ENCODE results near the gene SEMA4D. TPM values are rescaled to one million over a fixed set of nuclear protein-coding genes. Genes with fewer than 3 reads are reported as not detected.
A peak's percentile ranks its signal among the peaks of the same experiment; 100 is the strongest.

The SEMA4D gene
- total RNA-seq, 1 donor: 0.72 TPM

DNA sequence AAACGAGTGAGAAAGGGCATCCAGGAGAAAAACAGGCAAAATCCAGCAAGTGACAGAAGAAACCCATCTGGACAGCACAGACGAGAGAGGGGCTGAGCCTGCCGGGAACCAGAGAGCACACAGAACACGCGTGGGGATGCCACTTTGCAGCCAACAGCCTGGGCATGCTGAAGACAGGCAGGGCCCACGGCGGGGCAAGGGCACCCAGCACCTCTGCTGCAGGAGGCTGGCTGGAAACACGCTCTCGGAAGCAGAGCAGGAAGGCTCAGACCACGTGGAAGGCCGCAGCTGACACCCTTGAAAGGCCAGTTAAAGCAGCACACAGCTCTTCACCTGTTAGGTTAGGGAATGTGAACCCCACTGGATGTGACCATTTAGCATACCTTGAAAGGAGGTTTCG is 103.5 kb downstream of the SEMA4D start:
- no peaks in the 10 kb centered on the region for H3K79me2 ChIP-seq (ENCODE audit: insufficient read depth, low read length)
- H3K27ac ChIP-seq (ENCODE audit: low read depth, low read length): no peak overlapping the region
- peak; percentile 18 for DNase-seq (ENCODE audit: insufficient read length, low spot score, missing footprints)
- H3K27me3 ChIP-seq (ENCODE audit: insufficient read depth, low read length): no peaks in the 10 kb centered on the region
- H2AFZ ChIP-seq (ENCODE audit: low read length): no peak overlapping the region
- H3K4me1 ChIP-seq (ENCODE audit: insufficient read depth, low read length): no peaks in the 10 kb centered on the region
- TF ChIP-seq, protein P1, sequence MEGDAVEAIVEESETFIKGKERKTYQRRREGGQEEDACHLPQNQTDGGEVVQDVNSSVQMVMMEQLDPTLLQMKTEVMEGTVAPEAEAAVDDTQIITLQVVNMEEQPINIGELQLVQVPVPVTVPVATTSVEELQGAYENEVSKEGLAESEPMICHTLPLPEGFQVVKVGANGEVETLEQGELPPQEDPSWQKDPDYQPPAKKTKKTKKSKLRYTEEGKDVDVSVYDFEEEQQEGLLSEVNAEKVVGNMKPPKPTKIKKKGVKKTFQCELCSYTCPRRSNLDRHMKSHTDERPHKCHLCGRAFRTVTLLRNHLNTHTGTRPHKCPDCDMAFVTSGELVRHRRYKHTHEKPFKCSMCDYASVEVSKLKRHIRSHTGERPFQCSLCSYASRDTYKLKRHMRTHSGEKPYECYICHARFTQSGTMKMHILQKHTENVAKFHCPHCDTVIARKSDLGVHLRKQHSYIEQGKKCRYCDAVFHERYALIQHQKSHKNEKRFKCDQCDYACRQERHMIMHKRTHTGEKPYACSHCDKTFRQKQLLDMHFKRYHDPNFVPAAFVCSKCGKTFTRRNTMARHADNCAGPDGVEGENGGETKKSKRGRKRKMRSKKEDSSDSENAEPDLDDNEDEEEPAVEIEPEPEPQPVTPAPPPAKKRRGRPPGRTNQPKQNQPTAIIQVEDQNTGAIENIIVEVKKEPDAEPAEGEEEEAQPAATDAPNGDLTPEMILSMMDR (IDR thresholded peaks at IDR 0.05; ENCODE audit: extremely low read depth, low read depth, low read length): no peak
- no peak overlapping the region for H3K4me2 ChIP-seq (ENCODE audit: insufficient read depth, low read length)
- no peaks in the 10 kb centered on the region for H3K36me3 ChIP-seq (ENCODE audit: insufficient read depth, low read length)
- H4K20me1 ChIP-seq (ENCODE audit: insufficient read depth, low read length): no peaks in the 10 kb centered on the region
- H3K4me3 ChIP-seq (ENCODE audit: insufficient read depth, low read length): no peak overlapping the region
- no peaks in the 10 kb centered on the region for H3K9me3 ChIP-seq (ENCODE audit: low read depth, low read length)

DNA sequence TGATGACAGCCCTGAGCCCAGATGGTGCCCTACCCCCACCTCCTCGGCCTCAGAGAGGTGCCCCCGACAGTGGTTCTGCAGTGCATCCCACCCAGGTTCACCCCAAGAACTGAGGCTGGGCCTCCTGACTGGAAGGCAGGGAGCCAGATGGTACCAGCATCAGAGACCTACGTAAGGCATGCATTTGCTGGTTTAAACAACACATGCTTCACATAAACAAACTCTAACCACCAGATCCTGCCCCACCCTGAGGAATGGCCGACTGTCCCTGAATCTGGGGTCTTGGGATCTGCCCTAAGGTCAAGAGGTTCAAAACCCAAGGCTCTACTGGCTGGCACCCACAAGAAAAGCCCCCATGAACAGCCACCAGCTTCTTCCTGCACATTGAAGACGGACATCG is 106.3 kb downstream of the SEMA4D start:
- Histone ChIP-seq H3K79me2 (ENCODE audit: insufficient read depth, low read length) (no peaks in the 10 kb centered on the region), H3K4me3 (ENCODE audit: insufficient read depth, low read length) (no peak overlapping the region), H3K4me1 (ENCODE audit: insufficient read depth, low read length) (no peaks in the 10 kb centered on the region), H2AFZ (ENCODE audit: low read length) (no peak overlapping the region), H3K4me2 (ENCODE audit: insufficient read depth, low read length) (no peak overlapping the region), H3K9me3 (ENCODE audit: low read depth, low read length) (no peaks in the 10 kb centered on the region), H3K27ac (ENCODE audit: low read depth, low read length) (no peak overlapping the region), H3K36me3 (ENCODE audit: insufficient read depth, low read length) (no peaks in the 10 kb centered on the region), H3K27me3 (ENCODE audit: insufficient read depth, low read length) (no peaks in the 10 kb centered on the region), H4K20me1 (ENCODE audit: insufficient read depth, low read length) (no peaks in the 10 kb centered on the region)
- TF ChIP-seq, protein P1 (IDR thresholded peaks at IDR 0.05; ENCODE audit: extremely low read depth, low read depth, low read length): no peak
- peak; percentile 41 for DNase-seq (ENCODE audit: insufficient read length, low spot score, missing footprints)

DNA sequence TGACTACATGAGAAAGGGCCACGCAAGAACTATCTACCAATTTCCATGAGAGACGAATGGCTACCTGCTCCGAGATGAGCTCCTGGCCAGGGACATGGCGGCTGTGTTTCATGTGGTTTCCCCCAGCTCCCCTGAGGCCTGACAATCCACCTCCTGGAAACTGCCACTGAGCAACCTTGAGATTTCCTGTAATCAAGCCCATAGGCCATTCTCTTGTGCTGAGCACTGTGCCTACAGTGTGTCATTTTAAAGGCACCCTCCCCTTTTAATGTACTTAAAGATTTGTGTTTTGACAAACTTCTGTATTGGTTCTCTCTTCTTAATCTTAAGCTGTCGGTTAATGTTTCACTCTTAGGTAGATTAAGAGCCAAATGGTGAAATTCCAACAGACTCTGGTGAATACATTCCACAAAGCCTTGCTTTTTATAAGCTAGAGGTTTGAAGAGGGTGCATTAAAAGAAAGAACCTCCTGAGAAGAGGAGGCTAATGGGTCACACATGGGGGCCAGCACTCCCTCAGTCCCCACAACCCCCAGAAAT is 107.3 kb downstream of the SEMA4D start:
- no peaks in the 10 kb centered on the region for H3K36me3 ChIP-seq (ENCODE audit: insufficient read depth, low read length)
- H3K4me1 ChIP-seq (ENCODE audit: insufficient read depth, low read length): no peaks in the 10 kb centered on the region
- H3K27ac ChIP-seq (ENCODE audit: low read depth, low read length): no peak overlapping the region
- DNase-seq (ENCODE audit: insufficient read length, low spot score, missing footprints): peak; percentile 79
- no peak overlapping the region for H3K4me2 ChIP-seq (ENCODE audit: insufficient read depth, low read length)
- no peaks in the 10 kb centered on the region for H3K27me3 ChIP-seq (ENCODE audit: insufficient read depth, low read length)
- H3K9me3 ChIP-seq (ENCODE audit: low read depth, low read length): no peaks in the 10 kb centered on the region
- H2AFZ ChIP-seq (ENCODE audit: low read length): no peak overlapping the region
- no peaks in the 10 kb centered on the region for H4K20me1 ChIP-seq (ENCODE audit: insufficient read depth, low read length)
- H3K4me3 ChIP-seq (ENCODE audit: insufficient read depth, low read length): no peak overlapping the region
- no peaks in the 10 kb centered on the region for H3K79me2 ChIP-seq (ENCODE audit: insufficient read depth, low read length)
- TF ChIP-seq, protein P1 (IDR thresholded peaks at IDR 0.05; ENCODE audit: extremely low read depth, low read depth, low read length): no peak

DNA sequence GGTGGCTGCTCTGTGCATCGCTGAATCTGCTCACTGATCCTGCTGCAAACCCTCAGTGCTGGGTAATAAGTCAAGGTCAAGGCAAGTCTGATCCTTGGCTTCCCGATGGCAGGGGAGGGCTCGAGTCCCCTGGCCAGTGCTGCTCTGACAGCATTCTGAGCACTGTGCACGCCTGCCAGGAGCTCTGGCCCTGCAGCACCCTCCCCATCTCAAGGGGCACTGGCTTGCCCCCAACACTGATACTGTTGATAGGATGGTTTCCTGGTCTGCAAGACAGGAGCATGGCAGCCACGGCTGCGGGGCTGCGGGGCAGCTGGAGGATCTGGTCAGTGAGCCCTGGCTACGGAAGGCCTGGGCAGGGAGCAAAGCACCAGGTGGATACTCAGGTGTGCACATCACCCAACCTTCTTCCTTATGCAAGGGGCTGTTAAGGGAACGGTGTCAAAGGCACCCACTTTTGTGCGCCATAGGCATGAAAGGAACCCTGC is 107.8 kb downstream of the SEMA4D start:
- DNase-seq (ENCODE audit: insufficient read length, low spot score, missing footprints): peak; percentile 72
- TF ChIP-seq, protein P1 (IDR thresholded peaks at IDR 0.05; ENCODE audit: extremely low read depth, low read depth, low read length): no peak
- H2AFZ ChIP-seq (ENCODE audit: low read length): no peak overlapping the region

More for the DNA sequence above, 107.8 kb downstream of the SEMA4D start:
- Histone ChIP-seq H3K27ac (ENCODE audit: low read depth, low read length) (no peak overlapping the region), H3K4me3 (ENCODE audit: insufficient read depth, low read length) (no peak overlapping the region), H4K20me1 (ENCODE audit: insufficient read depth, low read length) (no peaks in the 10 kb centered on the region), H3K36me3 (ENCODE audit: insufficient read depth, low read length) (no peaks in the 10 kb centered on the region), H3K4me1 (ENCODE audit: insufficient read depth, low read length) (no peaks in the 10 kb centered on the region), H3K27me3 (ENCODE audit: insufficient read depth, low read length) (no peaks in the 10 kb centered on the region), H3K9me3 (ENCODE audit: low read depth, low read length) (no peaks in the 10 kb centered on the region), H3K79me2 (ENCODE audit: insufficient read depth, low read length) (no peaks in the 10 kb centered on the region), H3K4me2 (ENCODE audit: insufficient read depth, low read length) (no peak overlapping the region)

All from osteoblast (primary cell).